HG03060 (cell line): ENCODE data around the gene ARID1B.

Experiments used
- ATAC-seq: cut with Tn5 transposase; IDR thresholded peaks from one replicate; pipeline ENCODE4 v1.9.1; 2021; ENCODE audit warnings: low read depth, moderate number of reproducible peaks; ENCODE audit not compliant: unreplicated experiment

The ARID1B gene

GRCh38 chr6:156954191-156954590 is 177.0 kb downstream of the ARID1B start:
- no peak for ATAC-seq

- ATAC-seq = no peak
Measured at GRCh38 chr6:156954816-156955215, 177.6 kb downstream of the ARID1B start.

- no peak for ATAC-seq
Measured at GRCh38 chr6:156955494-156956183, 178.5 kb downstream of the ARID1B start.

- ATAC-seq = no peak
Measured at GRCh38 chr6:156956286-156956685, 179.1 kb downstream of the ARID1B start.

DNA sequence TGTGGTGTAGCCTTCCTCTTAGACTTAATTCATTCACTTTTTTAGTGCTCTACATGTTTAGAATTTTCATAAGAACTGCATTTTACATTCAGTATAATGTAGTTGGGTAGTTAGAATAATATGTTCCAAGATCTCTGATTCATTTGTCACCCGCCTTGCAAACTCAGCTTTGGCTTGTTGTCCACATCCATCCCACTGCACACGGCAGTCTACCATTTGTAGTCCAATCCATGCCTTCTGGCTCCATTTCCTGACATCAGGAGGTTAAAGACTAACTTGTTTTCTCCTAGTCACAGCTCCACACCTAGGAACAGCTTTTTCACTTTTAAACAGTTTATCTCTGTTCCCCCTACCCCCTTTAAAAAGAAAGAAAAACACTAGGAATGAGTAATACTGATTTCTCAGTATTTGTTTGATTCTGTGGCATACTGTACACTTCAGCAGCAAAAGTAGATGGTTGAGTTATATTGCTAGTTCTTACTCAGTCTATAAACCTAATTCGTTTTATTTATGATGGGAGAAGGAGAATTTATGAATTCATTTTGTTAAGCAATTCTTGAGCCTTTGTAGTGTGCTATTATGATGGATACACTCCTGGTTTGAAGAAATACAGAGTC is 180.9 kb downstream of the ARID1B start:
- no peak for ATAC-seq

GRCh38 chr6:156960525-156960924 is 183.3 kb downstream of the ARID1B start:
- no peak for ATAC-seq

- ATAC-seq = no peak
Measured at GRCh38 chr6:156961282-156961892, 184.2 kb downstream of the ARID1B start.

- no peak for ATAC-seq
Measured at GRCh38 chr6:156963712-156964700, 186.8 kb downstream of the ARID1B start.

DNA sequence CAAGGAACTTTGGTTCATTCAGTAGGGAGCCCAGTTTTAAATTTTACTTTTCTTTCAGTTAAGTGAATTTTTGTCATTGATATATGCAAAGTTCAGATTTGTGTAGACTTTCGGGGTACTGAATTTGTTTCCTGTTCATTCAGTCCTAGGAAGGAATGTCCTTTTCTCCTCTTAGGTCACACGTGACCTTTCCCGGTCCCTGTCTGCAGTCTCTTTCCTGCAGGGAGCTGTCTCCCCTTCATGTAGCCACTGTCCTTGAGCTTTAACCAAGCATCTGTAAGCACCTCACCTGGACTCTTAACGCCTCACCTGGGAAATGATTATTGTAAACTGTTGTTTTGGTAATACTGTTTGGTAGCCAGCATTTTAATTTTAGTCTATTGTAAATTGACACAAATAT is 190.7 kb downstream of the ARID1B start:
- no peak for ATAC-seq

- ATAC-seq = no peak
Measured at GRCh38 chr6:156969233-156969632, 192.1 kb downstream of the ARID1B start.

DNA sequence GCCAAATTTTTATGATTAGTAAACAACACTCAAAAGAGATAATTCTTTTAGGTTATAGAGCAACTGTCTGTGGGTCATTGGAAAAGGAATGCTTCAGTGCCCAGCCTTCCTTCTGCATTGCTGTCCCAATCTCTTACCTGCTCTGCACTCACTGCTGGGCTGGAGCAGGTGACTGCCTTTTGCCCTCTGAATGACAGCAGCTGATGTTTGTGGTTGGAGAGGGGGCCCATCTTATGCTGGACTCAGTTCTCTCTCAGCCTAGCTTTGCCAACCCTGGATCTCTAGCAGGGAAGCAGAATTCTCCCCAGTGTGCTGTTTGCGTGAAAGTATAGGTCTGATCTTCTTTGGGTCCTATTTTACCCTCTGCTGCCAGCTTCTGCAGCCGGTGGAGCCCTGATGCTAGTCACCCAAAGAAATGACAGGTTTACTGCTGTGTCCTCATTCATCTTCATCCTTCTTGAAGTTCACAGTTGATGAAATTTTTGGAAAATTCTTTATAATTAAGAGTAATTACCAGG is 193.5 kb downstream of the ARID1B start:
- no peak for ATAC-seq

GRCh38 chr6:156971153-156971885 is 194.1 kb downstream of the ARID1B start:
- no peak for ATAC-seq

DNA sequence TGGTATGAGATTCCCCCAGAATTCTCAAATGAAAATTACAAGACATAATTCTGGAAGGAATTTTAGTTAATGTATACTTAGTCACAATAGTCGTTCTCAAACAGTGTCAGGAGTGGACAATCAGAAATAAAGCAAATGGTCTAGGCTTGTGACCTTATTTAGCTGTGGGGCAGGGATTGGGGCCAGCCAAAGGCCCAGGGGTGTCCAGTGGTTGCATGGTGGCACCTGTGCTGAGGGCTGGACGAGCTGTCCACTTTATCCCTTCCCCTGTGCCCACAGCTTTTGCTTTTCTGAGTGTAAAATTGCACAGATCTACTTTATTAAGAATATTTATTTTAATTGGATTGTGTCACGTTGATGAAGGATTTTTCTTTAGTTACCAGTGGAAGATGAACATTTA is 195.0 kb downstream of the ARID1B start:
- ATAC-seq = no peak

DNA sequence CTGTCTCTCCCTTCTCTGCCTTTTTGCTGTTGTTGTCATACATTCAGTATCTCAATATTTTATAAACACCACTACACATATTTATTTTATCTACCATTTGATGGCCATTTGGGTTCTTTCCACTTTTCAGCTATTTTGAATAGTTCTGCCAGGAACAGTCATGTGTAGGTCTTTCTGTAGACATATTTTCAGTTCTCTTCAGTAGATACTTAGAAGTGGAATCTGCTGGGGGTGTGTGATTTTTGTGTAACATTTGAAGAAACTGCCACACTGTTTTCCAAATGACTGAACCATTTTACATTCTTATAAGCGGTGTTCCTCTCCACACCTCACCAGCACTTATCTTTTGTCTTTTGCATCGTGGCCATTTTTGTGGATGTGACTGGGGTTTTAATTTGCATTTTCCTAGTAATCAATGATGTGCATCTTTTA is 197.7 kb downstream of the ARID1B start:
- no peak for ATAC-seq

- no peak for ATAC-seq
Measured at GRCh38 chr6:156975414-156975813, 198.2 kb downstream of the ARID1B start.

DNA sequence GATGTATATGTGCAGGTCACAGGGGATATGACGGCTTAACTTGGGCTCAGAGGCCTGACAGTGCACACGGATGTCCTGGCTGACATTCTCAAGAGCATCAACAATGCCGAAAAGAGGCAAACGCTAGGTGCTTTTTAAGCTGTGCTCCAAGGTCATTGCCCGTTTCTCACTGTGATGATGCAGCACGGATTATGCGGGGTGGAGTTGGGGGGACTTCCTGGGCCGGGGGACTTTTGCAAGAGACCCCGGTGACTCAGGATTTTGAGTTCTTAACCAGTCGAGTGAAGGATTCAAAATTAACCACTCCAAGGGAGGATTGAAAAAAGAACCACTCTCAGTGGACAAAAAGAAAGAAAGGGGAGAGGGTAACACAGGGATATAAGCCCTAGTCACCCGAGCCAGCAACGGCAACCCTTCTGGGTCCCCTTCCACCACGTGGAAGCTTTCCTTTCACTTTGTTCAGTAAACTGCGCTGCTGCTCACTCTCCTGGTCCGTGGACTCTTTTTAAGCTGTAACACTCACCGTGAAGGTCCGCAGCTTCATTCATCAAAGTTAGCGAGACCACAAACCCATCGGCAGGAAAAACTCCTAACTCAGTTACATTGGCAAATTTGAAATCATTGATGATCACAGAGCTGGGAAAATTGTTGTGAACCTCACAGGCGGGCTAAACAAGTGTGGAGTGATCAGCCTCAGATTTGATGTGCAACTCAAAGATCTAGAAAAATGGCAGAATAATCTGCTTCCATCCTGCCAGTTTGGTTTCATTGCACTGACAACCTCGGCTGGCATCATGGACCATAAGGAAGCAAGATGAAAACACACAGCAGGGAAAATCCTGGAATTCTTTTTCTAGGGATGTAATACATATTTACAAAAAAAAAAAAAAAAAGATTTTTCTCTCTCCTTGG is 199.3 kb downstream of the ARID1B start:
- ATAC-seq = no peak

DNA sequence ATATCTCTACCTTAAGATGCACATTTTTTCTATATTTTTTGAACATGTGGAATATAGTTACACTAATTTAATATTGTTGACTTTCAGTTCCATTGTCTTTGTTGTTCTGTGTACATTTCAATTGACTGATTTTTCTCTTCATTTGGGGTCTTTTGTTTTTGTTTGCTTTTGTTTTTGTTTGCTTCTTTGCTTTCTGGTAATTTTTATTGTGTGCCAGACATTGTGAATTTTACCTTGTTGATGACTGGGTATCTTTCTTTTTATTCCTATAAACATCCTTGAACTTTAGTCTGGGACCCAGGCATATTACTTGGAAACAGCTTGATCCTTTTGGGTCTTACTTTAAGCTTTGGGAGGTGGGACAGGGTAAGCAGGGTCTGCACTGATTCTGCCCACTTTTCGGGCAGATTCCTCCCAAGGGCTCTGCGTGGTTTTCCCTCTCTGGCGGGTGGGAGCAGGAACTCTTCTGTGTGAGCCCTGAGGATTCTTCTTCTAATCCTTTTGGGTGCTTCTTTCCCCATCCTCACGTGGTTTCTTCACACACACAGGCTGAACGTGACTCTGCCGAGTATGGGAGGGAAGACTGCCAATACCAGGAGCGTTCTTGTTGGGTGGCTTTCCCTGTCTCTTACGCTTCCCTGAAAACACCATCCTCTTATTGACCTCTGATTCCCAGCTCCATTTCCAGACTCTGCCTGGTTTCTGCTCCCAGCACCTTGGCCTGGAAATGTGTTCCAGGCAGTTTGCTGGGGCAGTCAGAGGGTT is 200.5 kb downstream of the ARID1B start:
- ATAC-seq = no peak

GRCh38 chr6:156978948-156979347 is 201.8 kb downstream of the ARID1B start:
- peak; percentile 61 for ATAC-seq
